NCI-H1694 (cell line): ENCODE results near the gene IFI27L1.
"Not testable (repeated sequence)": the region's sequence is repeated elsewhere in the genome, so short reads cannot be mapped to it uniquely, and the experiment has no call there.

Experiments used
- DNase-seq: peaks from one replicate; lab custom pipeline; 2025; lab: John Stamatoyannopoulos, UW

Gene IFI27L1

DNA sequence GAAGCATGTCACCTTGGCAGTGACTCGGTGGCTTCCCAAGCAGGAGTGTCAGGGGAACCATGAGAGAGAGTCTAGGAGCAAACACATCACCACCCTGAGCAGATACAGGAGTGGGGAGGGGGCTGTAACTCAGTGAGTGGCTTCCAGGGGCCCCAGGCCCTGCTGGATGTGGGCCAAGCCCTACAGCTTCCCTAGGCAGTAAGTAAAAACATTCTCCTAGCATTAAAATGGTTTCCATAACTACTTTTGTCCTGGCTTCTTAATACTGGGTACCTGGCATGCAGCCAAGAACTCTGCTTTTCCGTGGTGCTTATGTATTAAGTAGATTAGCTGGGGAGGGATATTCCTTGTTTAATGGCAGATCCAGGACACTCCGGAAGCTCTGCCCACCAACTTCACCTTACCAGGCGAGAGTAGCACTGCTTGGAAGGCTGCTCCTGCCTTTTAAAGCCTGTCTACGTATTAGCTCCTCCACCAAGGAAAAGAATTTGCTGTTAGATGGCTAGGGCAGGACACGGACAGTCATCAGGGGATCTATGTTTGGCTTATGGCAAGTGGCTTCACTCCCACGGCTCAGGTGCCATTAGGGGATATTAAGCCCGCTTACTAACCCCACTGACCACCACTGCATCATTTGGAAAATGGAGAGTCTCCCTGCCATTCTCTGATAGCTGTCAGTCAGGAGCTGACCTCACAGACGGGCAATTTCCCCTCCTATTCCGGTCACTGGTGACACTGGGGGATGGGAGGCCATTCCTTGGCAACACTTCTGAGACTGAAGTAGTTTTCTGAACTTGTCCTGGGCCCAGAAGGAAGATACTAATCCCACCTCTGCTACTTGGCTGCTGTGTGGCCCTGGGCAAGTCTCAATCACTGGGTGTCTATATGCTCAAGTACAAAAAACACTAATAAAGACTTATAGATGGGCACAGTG lies 32.2 kb upstream of the IFI27L1 start:
- DNase-seq: no peak

GRCh38 chr14:94049625-94050023 lies 31.5 kb upstream of the IFI27L1 start:
- DNase-seq: no peak

- DNase-seq: no peak
Measured at GRCh38 chr14:94050231-94050880, 30.8 kb upstream of the IFI27L1 start.

DNA sequence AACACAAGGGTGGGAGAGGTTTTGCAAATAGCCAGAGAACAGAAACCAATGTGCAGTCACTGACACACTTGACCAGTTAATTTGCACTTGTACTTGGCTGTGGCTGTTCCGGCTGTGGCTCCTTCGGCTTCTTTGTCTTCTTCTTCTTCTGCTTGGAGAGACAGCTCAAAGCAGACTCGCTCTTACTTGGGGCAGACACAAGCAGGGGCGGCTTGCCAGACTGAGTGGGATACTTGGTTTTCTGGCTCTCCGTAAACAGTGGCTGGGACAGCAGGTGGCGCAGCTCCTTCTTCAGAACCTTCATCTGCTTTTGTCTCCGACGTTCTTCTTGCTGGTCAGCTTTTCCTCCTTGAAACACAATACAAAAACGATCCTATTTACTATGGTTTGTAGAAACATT lies 30.0 kb upstream of the IFI27L1 start:
- DNase-seq: no peak

DNA sequence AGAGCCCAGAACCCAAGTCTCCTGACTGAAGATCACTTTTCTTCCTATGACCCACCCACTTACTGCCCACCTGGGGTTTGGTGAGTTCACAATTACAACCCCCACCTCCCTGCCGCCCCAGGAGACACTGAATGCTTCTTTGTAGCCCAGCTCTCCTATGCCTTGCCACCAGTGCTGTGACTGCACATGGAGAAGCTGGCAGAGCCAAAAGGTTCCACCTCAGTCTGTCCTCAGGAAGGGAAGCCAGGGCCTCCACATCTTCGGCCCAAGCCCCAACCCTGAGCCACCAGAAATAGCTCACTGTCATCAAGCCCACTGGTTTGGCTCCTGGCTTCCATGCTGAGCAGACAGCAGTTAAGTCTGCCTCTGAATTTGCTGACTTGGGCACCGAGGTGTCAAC lies 29.3 kb upstream of the IFI27L1 start:
- DNase-seq: no peak

GRCh38 chr14:94052199-94052598 lies 28.9 kb upstream of the IFI27L1 start:
- DNase-seq: no peak

- DNase-seq: no peak
Measured at GRCh38 chr14:94052662-94053061, 28.4 kb upstream of the IFI27L1 start.

GRCh38 chr14:94054401-94054800 lies 26.7 kb upstream of the IFI27L1 start:
- no peak for DNase-seq

- no peak for DNase-seq
Measured at GRCh38 chr14:94054936-94055335, 26.2 kb upstream of the IFI27L1 start.

- no peak for DNase-seq
Measured at GRCh38 chr14:94056579-94057308, 24.4 kb upstream of the IFI27L1 start.

DNA sequence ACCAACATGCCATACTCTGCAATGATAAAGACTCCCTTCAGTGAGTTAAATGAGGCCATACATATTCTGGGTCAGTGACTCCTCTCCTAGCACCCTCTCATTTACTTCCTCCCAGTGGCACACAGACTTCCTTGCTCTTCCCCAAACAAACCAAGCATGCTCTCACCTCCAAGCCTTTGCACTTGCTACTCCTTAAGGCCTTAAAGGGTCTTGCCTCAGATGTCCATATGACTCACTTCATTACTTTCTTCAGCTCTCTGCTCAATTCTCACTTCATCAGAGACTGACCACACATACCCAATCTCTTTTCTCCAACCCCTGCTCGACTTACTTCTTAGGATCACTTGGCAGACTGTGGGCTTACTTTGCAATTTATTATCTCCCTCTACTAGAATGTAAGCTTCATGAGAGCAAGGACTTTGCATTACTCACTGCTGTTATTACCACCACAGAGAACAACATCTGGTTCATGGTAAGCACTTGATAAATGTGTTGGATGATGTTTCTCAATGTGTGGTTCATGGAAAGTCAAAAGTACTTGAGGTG lies 22.9 kb upstream of the IFI27L1 start:
- no peak for DNase-seq

GRCh38 chr14:94058674-94059138 lies 22.4 kb upstream of the IFI27L1 start:
- no peak for DNase-seq

GRCh38 chr14:94059998-94060397 lies 21.1 kb upstream of the IFI27L1 start:
- DNase-seq: no peak

GRCh38 chr14:94062344-94062940 lies 18.7 kb upstream of the IFI27L1 start:
- DNase-seq: no peak

- DNase-seq: no peak
Measured at GRCh38 chr14:94066089-94066676, 14.9 kb upstream of the IFI27L1 start.

DNA sequence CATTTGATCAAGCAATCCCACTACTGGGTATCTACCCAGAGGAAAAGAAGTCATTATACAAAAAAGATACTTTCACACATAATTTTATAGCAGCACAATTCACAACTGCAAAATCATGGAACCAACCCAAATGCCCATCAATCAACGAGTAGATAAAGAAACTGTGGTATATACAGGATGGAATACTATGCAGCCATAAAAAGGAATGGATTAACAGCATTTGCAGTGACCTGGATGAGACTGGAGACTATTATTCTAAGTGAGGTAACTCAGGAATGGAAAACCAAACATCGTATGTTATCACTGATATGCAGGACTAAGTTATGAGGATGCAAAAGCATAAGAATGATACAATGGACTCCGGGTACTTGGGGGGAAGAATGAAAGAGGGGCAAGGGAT lies 9.0 kb upstream of the IFI27L1 start:
- not testable (repeated sequence) for DNase-seq

DNA sequence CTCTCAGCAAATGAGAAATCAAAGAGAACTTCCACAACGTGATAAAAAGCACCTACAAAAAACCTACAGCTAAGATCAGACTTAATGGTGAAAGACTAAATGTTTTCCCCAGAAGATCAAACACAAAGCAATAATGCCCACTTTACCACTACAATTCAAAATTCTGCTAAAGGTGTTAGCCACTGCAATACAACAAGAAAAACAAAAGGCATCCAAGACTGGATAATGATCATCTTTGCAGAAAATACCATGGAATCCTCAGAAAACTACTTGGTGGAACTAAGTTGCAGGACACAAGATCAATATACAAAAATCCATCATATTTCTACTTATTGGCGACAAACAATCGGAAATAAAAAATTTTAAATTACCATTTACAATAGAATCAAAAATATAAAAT lies 6.6 kb upstream of the IFI27L1 start:
- no peak for DNase-seq

- no peak for DNase-seq
Measured at GRCh38 chr14:94075008-94075407, 6.1 kb upstream of the IFI27L1 start.

DNA sequence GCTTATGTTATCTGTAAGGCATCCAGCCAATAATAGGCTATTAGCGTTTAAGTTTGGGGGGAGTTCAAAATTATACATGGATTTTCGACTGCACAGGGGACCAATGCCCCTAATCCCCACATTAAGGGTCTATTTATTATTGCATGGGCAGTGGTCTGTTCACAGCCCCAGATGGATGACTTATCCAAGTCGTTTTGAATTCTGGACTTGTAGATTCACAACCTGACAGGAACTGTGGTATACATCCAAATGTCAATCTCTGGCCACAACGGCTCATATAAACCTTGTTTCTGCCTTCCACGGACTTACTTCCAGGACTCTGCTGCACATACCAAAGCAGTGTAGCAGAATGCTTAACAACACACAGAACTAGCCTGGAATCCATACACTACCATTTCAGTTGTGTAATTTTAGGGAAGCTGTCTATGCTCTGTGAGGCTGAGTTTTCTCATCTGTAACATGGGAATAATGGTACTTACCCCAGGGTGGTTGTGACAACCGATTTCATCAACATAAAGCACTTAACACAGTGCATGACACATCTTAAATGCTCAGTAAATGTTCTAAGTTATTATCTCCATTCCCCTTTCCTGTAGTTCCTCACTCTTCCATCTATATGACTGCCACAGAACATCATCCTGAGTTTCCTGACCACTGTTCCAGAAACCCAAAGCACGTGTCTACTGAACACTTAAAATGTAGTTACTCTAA lies 3.8 kb upstream of the IFI27L1 start:
- DNase-seq: no peak

DNA sequence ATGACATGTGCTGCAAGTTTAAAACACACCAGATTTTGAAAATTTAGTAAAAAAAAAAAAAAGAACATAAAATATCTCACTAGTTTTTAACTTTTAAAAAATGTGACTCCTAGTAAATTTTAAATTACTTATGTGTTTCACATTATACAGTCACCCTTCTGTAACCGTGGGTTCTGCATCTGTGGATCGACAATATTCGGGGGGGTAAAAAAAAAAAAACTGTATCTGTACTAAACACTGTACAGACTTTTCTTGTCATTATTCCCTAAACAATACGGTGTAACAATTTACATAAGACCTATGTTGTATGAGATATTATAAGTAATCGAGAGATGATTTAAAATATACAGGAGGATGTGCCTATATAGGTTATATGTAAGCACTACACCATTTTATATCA lies 3.3 kb upstream of the IFI27L1 start:
- DNase-seq: no peak
